ENCODE results near the gene IRAK1BP1. TPM values are rescaled to one million over a fixed set of nuclear protein-coding genes. Genes with fewer than 3 reads are reported as not detected.

Gene IRAK1BP1
- total and polyA plus RNA-seq, 2 donors (not counting 1 experiment from before 2014, with no cell fraction given) = 2.3 to 3.0 TPM

DNA sequence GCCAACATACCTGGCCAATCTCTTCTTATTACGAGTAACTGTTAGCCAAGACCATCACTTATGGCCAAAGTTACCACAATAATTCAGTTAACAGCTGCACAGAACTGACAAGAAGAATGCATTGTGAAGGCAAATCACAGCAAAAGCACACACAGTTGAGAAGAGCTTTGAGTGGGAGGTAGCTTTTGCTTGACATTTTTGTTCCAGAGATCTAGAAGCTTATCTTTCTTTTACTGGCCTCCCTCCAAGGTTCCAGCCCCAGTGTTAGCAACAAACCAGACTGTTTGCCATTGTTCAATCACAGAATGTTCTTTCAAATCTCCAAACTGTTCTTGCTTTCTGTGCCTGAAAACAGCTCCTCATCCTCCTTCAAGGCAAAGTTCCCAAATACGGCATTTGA, 35.9 kb upstream of the IRAK1BP1 start:
- no peak overlapping the region for H3K4me3 Mint-ChIP-seq
- ChIA-PET CTCF (no interaction called here), POLR2A (no interaction called here)
- Histone ChIP-seq H3K9me3 (ENCODE audit: control extremely low read depth in 1 of 3, control insufficient read depth in 2 of 3, insufficient read depth in 1 of 3, low read length in 2 of 3) (no peaks in the 10 kb centered on the region), H4K20me1 (ENCODE audit: control insufficient read depth, insufficient read depth, low read length, poor library complexity, severe bottlenecking) (no peaks in the 10 kb centered on the region), H3K79me2 (ENCODE audit: control insufficient read depth, insufficient read depth, low read length) (no peaks in the 10 kb centered on the region), H3K4me3 (ENCODE audit: control extremely low read depth in 1 of 5, extremely low read depth in 1 of 5, insufficient read depth in 1 of 5, low read depth in 2 of 5, low read length in 4 of 5) (no peak overlapping the region), H3K27ac (ENCODE audit: low read length in 2 of 2) (no peak overlapping the region), H3K9ac (ENCODE audit: low read length) (no peak overlapping the region), H3K27me3 (replicated peaks in 1 of 4; ENCODE audit: control extremely low read depth in 1 of 4, control insufficient read depth in 3 of 4, insufficient read depth in 4 of 4, low read length in 3 of 4) (peaks cover 0 to 5% (median 0%) of the 10 kb centered on the region in 4 experiments), H3K4me1 (ENCODE audit: control insufficient read depth in 2 of 2, insufficient read depth in 2 of 2, low read length in 2 of 2) (no peaks in the 10 kb centered on the region), H2AFZ (ENCODE audit: insufficient read depth, low read depth, low read length, poor library complexity, severe bottlenecking) (no peak overlapping the region), H3K36me3 (replicated peaks in 1 of 2; ENCODE audit: control extremely low read depth in 1 of 2, control insufficient read depth in 1 of 2, extremely low read depth in 1 of 2, insufficient read depth in 2 of 2, low read length in 1 of 2) (no peaks in the 10 kb centered on the region), H3K4me2 (replicated peaks; ENCODE audit: low read depth, low read length, poor library complexity, severe bottlenecking) (no peak overlapping the region)
- intact Hi-C loops (cut with micrococcal nuclease) = no loop called here
- no peak for TF ChIP-seq EZH2 (IDR thresholded peaks at IDR 0.05; ENCODE audit: borderline replicate concordance, insufficient read depth, low read depth, low read length, poor library complexity, severe bottlenecking)
- TF ChIP-seq, protein P1, sequence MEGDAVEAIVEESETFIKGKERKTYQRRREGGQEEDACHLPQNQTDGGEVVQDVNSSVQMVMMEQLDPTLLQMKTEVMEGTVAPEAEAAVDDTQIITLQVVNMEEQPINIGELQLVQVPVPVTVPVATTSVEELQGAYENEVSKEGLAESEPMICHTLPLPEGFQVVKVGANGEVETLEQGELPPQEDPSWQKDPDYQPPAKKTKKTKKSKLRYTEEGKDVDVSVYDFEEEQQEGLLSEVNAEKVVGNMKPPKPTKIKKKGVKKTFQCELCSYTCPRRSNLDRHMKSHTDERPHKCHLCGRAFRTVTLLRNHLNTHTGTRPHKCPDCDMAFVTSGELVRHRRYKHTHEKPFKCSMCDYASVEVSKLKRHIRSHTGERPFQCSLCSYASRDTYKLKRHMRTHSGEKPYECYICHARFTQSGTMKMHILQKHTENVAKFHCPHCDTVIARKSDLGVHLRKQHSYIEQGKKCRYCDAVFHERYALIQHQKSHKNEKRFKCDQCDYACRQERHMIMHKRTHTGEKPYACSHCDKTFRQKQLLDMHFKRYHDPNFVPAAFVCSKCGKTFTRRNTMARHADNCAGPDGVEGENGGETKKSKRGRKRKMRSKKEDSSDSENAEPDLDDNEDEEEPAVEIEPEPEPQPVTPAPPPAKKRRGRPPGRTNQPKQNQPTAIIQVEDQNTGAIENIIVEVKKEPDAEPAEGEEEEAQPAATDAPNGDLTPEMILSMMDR (IDR thresholded peaks at IDR 0.05) = no peak
- ATAC-seq (ENCODE audit: low read depth) = no peak
- H3K4me1 Mint-ChIP-seq = no peaks in the 10 kb centered on the region
- no peak for DNase-seq
- H3K27ac Mint-ChIP-seq = no peak overlapping the region
- H3K27me3 Mint-ChIP-seq = peaks cover 14% of the 10 kb centered on the region
- H3K9me3 Mint-ChIP-seq (ENCODE audit: insufficient read depth) = no peaks in the 10 kb centered on the region
- no CpG with 5 or more reads among the region's 2 CpGs for WGBS (ENCODE audit: insufficient coverage)

DNA sequence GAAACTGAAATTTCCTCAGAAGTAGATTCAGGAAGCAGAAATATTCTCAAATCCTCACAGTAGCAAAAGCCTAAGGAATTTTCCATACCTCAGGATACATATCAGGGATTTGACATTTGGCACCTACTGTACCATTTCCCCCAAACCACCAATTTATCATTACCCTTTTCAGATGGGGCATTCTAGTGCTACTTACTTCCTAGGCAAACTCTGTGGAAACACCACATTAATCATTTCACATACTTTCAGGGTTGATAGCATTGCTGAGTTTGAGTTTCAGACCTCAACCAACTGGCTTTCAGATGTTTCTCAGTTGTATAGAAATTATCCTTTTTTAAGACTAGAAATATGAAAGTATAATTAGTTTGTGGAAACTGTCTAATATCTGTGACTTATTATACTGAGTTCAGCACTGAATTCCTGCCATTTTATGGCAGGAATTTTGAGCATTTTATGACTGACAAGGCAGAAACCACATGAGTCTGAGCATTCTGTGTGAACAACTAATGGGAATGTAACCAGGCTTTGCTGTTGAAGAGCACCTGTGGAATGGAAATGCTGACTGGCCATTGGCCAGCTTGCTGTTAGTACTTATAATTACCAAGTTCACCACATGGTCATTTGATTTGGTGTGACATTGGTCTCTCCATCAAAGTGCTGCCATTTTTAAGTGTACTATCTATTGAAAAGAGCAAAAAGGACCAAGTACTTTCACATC, 35.1 kb upstream of the IRAK1BP1 start:
- POLR2A ChIA-PET = no interaction called here
- Mint-ChIP-seq H3K9me3 (ENCODE audit: insufficient read depth) (no peaks in the 10 kb centered on the region), H3K27me3 (peaks cover 20% of the 10 kb centered on the region), H3K27ac (no peak overlapping the region), H3K4me3 (no peak overlapping the region), H3K4me1 (no peaks in the 10 kb centered on the region)
- no peak overlapping the region for H3K27ac ChIP-seq (ENCODE audit: low read length in 2 of 2)
- no peak overlapping the region for H2AFZ ChIP-seq (ENCODE audit: insufficient read depth, low read depth, low read length, poor library complexity, severe bottlenecking)
- H3K9ac ChIP-seq (ENCODE audit: low read length) = no peak overlapping the region
- H3K9me3 ChIP-seq (ENCODE audit: control extremely low read depth in 1 of 3, control insufficient read depth in 2 of 3, insufficient read depth in 1 of 3, low read length in 2 of 3) = no peaks in the 10 kb centered on the region
- ATAC-seq (ENCODE audit: low read depth) (no peak), DNase-seq (no peak)
- no peak overlapping the region for H3K4me3 ChIP-seq (ENCODE audit: control extremely low read depth in 1 of 5, extremely low read depth in 1 of 5, insufficient read depth in 1 of 5, low read depth in 2 of 5, low read length in 4 of 5)
- TF ChIP-seq, protein P1 (IDR thresholded peaks at IDR 0.05) = no peak
- no peak for TF ChIP-seq EZH2 (IDR thresholded peaks at IDR 0.05; ENCODE audit: borderline replicate concordance, insufficient read depth, low read depth, low read length, poor library complexity, severe bottlenecking)
- CTCF ChIA-PET = no interaction called here
- no peak overlapping the region for H3K4me2 ChIP-seq (replicated peaks; ENCODE audit: low read depth, low read length, poor library complexity, severe bottlenecking)
- peaks cover 0 to 5% (median under 1%) of the 10 kb centered on the region in 4 experiments for H3K27me3 ChIP-seq (replicated peaks in 1 of 4; ENCODE audit: control extremely low read depth in 1 of 4, control insufficient read depth in 3 of 4, insufficient read depth in 4 of 4, low read length in 3 of 4)
- no peaks in the 10 kb centered on the region for H3K4me1 ChIP-seq (ENCODE audit: control insufficient read depth in 2 of 2, insufficient read depth in 2 of 2, low read length in 2 of 2)
- H3K36me3 ChIP-seq (replicated peaks in 1 of 2; ENCODE audit: control extremely low read depth in 1 of 2, control insufficient read depth in 1 of 2, extremely low read depth in 1 of 2, insufficient read depth in 2 of 2, low read length in 1 of 2) = no peaks in the 10 kb centered on the region
- intact Hi-C loops (cut with micrococcal nuclease) = no loop called here
- no peaks in the 10 kb centered on the region for H3K79me2 ChIP-seq (ENCODE audit: control insufficient read depth, insufficient read depth, low read length)
- H4K20me1 ChIP-seq (ENCODE audit: control insufficient read depth, insufficient read depth, low read length, poor library complexity, severe bottlenecking) = no peaks in the 10 kb centered on the region
